Measurements from ENCODE around the gene AATF.

Gene AATF

GRCh38 chr17:36948717-36949460 lies at the start of gene AATF:
Gene AATF (plus strand): TSS chr17:36948954. CDS start chr17:36949126, 172 bp downstream.
- peak; percentile 89 for DNase-seq

GRCh38 chr17:36899250-36900159 lies 49.2 kb upstream of the AATF start:
- DNase-seq: no peak

GRCh38 chr17:36900160-36900512 lies 48.6 kb upstream of the AATF start:
- no peak for DNase-seq

- no peak for DNase-seq
These were observed 47.2 kb upstream of the AATF start for GRCh38 chr17:36901506-36901905.

- no peak for DNase-seq
These were observed 41.3 kb upstream of the AATF start for GRCh38 chr17:36907407-36907806.

GRCh38 chr17:36910513-36910912 lies 38.2 kb upstream of the AATF start:
- DNase-seq: no peak

- DNase-seq: no peak
These were observed 37.8 kb upstream of the AATF start for GRCh38 chr17:36911001-36911400.

- DNase-seq: no peak
These were observed 35.6 kb upstream of the AATF start for GRCh38 chr17:36913132-36913531.

GRCh38 chr17:36918211-36918691 lies 30.5 kb upstream of the AATF start:
- DNase-seq: no peak

- no peak for DNase-seq
These were observed 29.3 kb upstream of the AATF start for GRCh38 chr17:36919407-36919968.

GRCh38 chr17:36920032-36921005 lies 28.4 kb upstream of the AATF start:
- DNase-seq: no peak

- DNase-seq: no peak
These were observed 27.5 kb upstream of the AATF start for GRCh38 chr17:36921095-36921851.

- DNase-seq: no peak
These were observed 26.6 kb upstream of the AATF start for GRCh38 chr17:36922175-36922574.

- DNase-seq: no peak
These were observed 24.9 kb upstream of the AATF start for GRCh38 chr17:36923814-36924221.

GRCh38 chr17:36926226-36926625 lies 22.5 kb upstream of the AATF start:
- DNase-seq: no peak

- no peak for DNase-seq
These were observed 22.1 kb upstream of the AATF start for GRCh38 chr17:36926701-36927100.

- DNase-seq: no peak
These were observed 20.0 kb upstream of the AATF start for GRCh38 chr17:36928471-36929345.

GRCh38 chr17:36929851-36930582 lies 18.7 kb upstream of the AATF start:
- DNase-seq: no peak

- no peak for DNase-seq
These were observed 18.2 kb upstream of the AATF start for GRCh38 chr17:36930583-36930900.

GRCh38 chr17:36931096-36931696 lies 17.6 kb upstream of the AATF start:
- DNase-seq: no peak
